GM10847 (cell line): ENCODE results near the gene CNOT6.

ENCODE experiments used
- POLR2A ChIP-seq: IDR thresholded peaks from 2 replicates; pipeline ENCODE4 v1.6.1; 2011; ENCODE audit not compliant: insufficient read length; ENCODE audit errors: extremely low read depth

CNOT6 gene

DNA sequence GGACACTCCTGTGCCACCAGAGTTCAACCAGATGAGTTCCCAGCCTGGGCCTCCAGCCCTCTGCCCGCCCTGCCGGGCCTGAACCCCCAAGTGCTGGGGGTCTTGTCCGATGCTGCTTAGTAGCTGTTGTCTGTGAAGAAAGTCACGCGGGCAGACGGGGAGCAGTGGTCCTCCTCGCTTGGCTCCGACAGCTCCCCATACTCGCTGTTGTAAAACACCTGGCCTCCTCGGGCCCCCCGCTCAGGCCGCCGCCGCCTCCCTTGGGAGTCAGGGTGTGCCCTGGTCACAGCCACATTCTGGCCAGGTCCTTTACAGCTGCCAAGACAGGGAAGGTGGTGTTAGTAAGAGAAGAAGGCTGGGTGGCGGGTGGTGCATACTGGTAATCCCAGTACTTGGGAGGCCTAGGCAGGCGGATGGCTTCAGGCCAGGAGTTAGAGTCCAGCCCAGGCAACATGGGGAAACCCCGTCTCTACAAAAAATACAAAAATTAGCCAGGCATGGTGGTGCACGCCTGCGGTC, 109.0 kb downstream of the CNOT6 start:
- TF ChIP-seq POLR2A = no peak

DNA sequence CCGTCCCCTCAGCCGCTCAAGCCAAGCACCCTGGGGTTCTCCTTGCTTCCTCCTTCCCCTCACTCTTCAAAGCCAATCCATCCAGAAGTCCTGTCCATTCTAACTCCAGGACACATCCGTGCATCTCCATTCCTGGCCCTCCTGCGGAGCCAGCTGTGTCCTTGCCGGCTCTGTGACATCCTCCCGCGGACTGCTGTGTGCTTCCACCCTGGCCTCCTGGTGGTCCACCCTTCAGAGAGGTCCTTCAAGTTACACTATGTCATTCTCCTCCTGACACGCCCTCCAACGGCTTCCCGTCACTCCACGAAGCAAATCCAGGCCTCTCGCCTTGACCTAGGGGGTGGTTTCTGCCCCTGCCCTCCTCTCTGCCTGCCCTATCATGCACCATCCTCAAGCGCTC, 110.1 kb downstream of the CNOT6 start:
- TF ChIP-seq POLR2A = no peak

GRCh38 chr5:180605554-180606214, 111.5 kb downstream of the CNOT6 start:
- no peak for TF ChIP-seq POLR2A

- TF ChIP-seq POLR2A = no peak
Observed at GRCh38 chr5:180606215-180606785, 112.1 kb downstream of the CNOT6 start.

DNA sequence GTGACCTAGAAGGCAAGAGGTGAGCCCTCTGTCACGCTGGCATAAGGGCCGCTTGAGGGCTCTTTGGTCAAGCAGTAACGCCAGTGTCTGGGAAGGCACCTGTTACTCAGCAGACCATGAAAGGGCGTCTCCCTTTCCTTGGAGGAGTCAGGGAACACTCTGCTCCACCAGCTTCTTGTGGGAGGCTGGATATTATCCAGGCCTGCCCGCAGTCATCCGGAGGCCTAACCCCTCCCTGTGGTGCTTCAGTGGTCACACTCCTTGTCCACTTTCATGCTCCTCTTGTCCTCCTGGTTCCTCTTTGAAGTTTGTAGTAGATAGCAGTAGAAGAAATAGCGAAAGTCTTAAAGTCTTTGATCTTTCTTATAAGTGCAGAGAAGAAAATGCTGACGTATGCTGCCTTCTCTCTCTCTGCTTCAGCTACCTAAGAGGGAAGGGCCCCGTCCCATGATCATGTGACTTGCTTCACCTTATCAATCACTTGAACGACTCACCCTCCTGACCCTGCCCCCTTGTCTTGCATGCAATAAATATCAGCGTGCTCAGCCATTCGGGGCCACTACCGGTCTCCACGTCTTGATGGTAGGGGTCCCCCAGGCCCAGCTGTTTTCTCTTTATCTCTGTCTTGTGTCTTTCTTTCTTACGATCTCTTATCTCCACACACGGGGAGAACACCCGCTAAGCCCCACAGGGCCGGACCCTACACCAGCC, 113.8 kb downstream of the CNOT6 start:
- TF ChIP-seq POLR2A = no peak

GRCh38 chr5:180608572-180609310, 114.6 kb downstream of the CNOT6 start:
- no peak for TF ChIP-seq POLR2A

DNA sequence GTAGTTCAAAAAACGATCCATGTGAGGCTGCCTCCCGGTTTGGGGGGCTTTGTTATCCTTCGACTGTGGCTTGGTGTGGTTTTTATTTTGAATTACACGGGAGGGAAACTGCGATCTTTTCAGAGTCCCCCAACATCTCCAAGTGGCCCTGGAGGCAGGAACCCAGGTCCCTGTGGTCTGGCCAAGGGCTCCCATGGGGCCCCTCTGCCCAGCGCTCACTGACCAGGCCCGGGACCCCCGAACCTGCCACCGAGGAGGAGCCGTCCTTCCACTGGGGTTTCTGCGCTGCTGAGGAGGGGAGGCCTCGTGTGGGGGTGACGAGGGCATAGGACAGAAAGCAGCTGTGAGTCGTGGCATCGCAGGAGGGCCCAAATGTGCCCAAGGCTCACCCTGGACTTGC, 115.2 kb downstream of the CNOT6 start:
- no peak for TF ChIP-seq POLR2A

DNA sequence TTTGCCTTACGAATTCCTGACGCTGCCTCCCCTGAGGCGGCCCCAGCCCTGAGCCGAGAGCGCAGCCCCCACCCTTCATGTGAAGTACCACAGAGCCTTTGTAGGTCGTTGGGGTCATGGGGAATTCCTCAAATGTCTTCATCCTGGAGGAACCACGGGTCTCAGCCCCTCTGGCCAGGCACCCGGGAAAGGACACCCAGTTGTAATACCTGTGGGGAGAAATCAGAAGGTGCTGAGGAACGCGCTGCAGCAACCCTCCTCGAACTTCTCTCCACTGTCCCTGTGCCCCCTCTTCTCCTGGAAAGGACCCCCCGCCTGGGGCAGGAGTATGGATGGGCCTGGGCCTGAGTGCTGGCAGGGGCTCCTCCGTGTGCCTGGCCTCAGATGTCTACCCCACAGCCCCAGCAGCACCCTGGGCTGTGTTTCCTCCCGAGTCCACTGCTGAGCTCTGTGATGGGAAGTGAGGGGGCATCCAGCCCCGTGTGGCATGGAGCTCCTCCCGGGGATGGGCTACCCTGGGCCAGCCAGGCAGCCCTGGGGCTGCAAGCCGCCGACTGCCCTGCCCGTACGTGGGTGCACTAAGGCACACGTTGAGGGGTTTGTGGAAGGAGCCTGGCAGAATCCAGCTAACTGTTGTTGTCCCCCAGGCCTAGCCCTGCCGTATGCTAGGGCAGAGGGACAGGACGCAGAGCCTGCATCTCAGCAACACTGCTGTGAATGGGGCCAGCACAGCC, 115.8 kb downstream of the CNOT6 start:
- TF ChIP-seq POLR2A = no peak

GRCh38 chr5:180611140-180611850, 117.1 kb downstream of the CNOT6 start:
- TF ChIP-seq POLR2A = no peak

GRCh38 chr5:180612683-180613082, 118.5 kb downstream of the CNOT6 start:
- TF ChIP-seq POLR2A = no peak

- no peak for TF ChIP-seq POLR2A
Observed at GRCh38 chr5:180613188-180613813, 119.1 kb downstream of the CNOT6 start.

GRCh38 chr5:180613814-180614188, 119.6 kb downstream of the CNOT6 start:
- TF ChIP-seq POLR2A = no peak

DNA sequence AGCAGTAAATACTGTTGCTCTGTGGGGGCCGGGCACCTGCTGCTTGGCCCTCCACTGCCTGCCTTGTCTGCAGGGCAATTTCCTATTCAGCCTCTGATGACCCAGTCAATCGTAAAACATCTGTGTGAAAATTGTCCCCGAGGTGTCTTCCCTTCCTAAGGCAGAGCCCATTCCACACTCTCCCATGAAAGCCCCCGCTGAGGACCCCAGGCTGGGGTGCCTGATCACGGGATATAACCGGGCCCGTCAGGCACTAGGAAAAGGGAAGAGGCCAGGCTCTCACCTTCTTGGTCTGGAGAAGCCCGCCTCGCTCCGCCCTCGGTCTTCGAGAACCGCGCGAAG, 124.3 kb downstream of the CNOT6 start:
- TF ChIP-seq POLR2A = no peak
